Liver (tissue), 9 donors: ENCODE measurements around the gene TMEM205. TPM values are rescaled to one million over a fixed set of nuclear protein-coding genes. Genes with fewer than 3 reads are reported as not detected.

Experiments
- DNase-seq: peaks from one replicate; pipeline ENCODE4 v3.0.0-alpha.2; 2017; ENCODE audit warnings: low spot score
- H3K27ac ChIP-seq, 2 donors: one replicate each; pipeline ENCODE4 v1.7.0; 2013; ENCODE audit warnings: inconsistent platforms in 2 of 2, low read length in 2 of 2, control low read depth in 1 of 2, low read depth in 1 of 2, mild to moderate bottlenecking in 1 of 2
- H3K27me3 ChIP-seq, 4 donors: one replicate each; pipeline versions ENCODE4 v1.6.1 to v1.7.0; 2013; ENCODE audit warnings: low read length in 3 of 4, inconsistent platforms in 1 of 4, mild to moderate bottlenecking in 1 of 4, moderate library complexity in 1 of 4; ENCODE audit not compliant: control insufficient read depth in 4 of 4, insufficient read depth in 4 of 4
- H3K36me3 ChIP-seq, 4 donors: one replicate each; pipeline versions ENCODE4 v1.6.1 to v1.7.0; 2013; ENCODE audit warnings: low read length in 3 of 4, mild to moderate bottlenecking in 3 of 4, low read depth in 1 of 4, moderate library complexity in 1 of 4; ENCODE audit not compliant: control insufficient read depth in 4 of 4, insufficient read depth in 3 of 4
- H3K4me1 ChIP-seq, 4 donors: one replicate each; pipeline versions ENCODE4 v1.6.1 to v1.7.0; 2013; ENCODE audit warnings: low read length in 3 of 4, mild to moderate bottlenecking in 3 of 4, moderate library complexity in 1 of 4; ENCODE audit not compliant: control insufficient read depth in 4 of 4, insufficient read depth in 4 of 4
- H3K4me3 ChIP-seq, 3 donors: one replicate each; pipeline versions ENCODE4 v1.6.1 to v1.7.0; 2013; ENCODE audit warnings: low read length in 3 of 3, control low read depth in 1 of 3, low read depth in 1 of 3, mild to moderate bottlenecking in 1 of 3
- H3K9ac ChIP-seq, 2 donors: one replicate each; pipeline ENCODE4 v1.7.0; 2013; ENCODE audit warnings: low read length in 2 of 2, mild to moderate bottlenecking in 2 of 2, moderate library complexity in 2 of 2, control low read depth in 1 of 2, low read depth in 1 of 2
- H3K9me3 ChIP-seq, 4 donors: one replicate each; pipeline versions ENCODE4 v1.6.1 to v1.7.0; 2013; ENCODE audit warnings: low read length in 3 of 4; ENCODE audit not compliant: control insufficient read depth in 4 of 4
- CTCF ChIP-seq: fragments of 150-350 bp; IDR thresholded peaks from 2 replicates; pipeline ENCODE4 v1.5.1; 2017; ENCODE audit warnings: improper control_type of control experiment, low read depth, low read length; ENCODE audit not compliant: missing input control
- EGR1 ChIP-seq, 2 donors: IDR thresholded peaks; 2 replicates each; pipeline ENCODE4 v1.6.1; 2016 to 2018; ENCODE audit warnings: antibody characterized with exemption in 2 of 2, low read depth in 2 of 2
- FOXA1 ChIP-seq: IDR thresholded peaks from 2 replicates; pipeline ENCODE4 v1.6.1; 2016; ENCODE audit warnings: antibody characterized with exemption
- GABPA ChIP-seq, 2 donors: IDR thresholded peaks in 1 of 2; conservative IDR thresholded peaks in 1 of 2; 2 replicates each; pipeline ENCODE4 v1.6.1; 2016; ENCODE audit warnings: antibody characterized with exemption in 2 of 2, mild to moderate bottlenecking in 1 of 2, moderate library complexity in 1 of 2
- HNF4A ChIP-seq, 2 donors: conservative IDR thresholded peaks; 2 replicates each; pipeline ENCODE4 v1.6.1; 2016; ENCODE audit warnings: antibody characterized with exemption in 2 of 2, mild to moderate bottlenecking in 2 of 2
- HNF4G ChIP-seq: IDR thresholded peaks from 2 replicates; pipeline ENCODE4 v1.6.1; 2016; ENCODE audit warnings: antibody characterized with exemption
- JUND ChIP-seq, 2 donors: IDR thresholded peaks; 2 replicates each; pipeline ENCODE4 v1.6.1; 2016; ENCODE audit warnings: antibody characterized with exemption in 2 of 2
- NR2F2 ChIP-seq: IDR thresholded peaks from 2 replicates; pipeline ENCODE4 v1.6.1; 2016; ENCODE audit warnings: antibody characterized with exemption
- RXRA ChIP-seq, 2 donors: IDR thresholded peaks; 2 replicates each; pipeline ENCODE4 v1.6.1; 2017 to 2018; ENCODE audit warnings: antibody characterized with exemption in 2 of 2, mild to moderate bottlenecking in 1 of 2
- SP1 ChIP-seq: IDR thresholded peaks from 2 replicates; pipeline ENCODE4 v1.6.1; 2018; ENCODE audit warnings: antibody characterized with exemption, mild to moderate bottlenecking
- YY1 ChIP-seq: IDR thresholded peaks from 2 replicates; pipeline ENCODE4 v1.6.1; 2016; ENCODE audit warnings: antibody characterized with exemption, mild to moderate bottlenecking
- ZBTB33 ChIP-seq: IDR thresholded peaks from 2 replicates; pipeline ENCODE4 v1.6.1; 2016; ENCODE audit warnings: antibody characterized with exemption
- WGBS: extraction: QIAGEN DNeasy Blood & Tissue Kit; methylation state at CpG from one replicate; pipeline ENCODE4 v1.1.7; 2013; 5-methylcytosine and 5-hydroxymethylcytosine counted together
- polyA plus RNA-seq, 2 donors: library from polyadenylated mRNA; stranded (reverse) in 1 of 2; unstranded in 1 of 2; fragments of 200-250 nt in 1 of 2; fragments of >200 nt in 1 of 2; fragmentation: Nextera tagmentation in 1 of 2; extraction: Ambion mirVana in 1 of 2; gene quantifications; one replicate each; pipeline versions ENCODE4 v1.2.1 to v1.2.3, GENCODE V29; 2013 to 2015
- total RNA-seq, 2 donors: library from RNA; depleted of rRNA; stranded (reverse); fragments of >200 nt; gene quantifications; one replicate each; pipeline ENCODE4 v1.2.3, GENCODE V29; 2014
- TF ChIP-seq, protein P1 (sequence below): IDR thresholded peaks from 2 replicates; pipeline ENCODE4 v1.6.1; 2016; ENCODE audit warnings: antibody characterized with exemption, mild to moderate bottlenecking
- TF ChIP-seq, protein P2 (sequence below): IDR thresholded peaks from 2 replicates; pipeline ENCODE4 v1.6.1; 2016; ENCODE audit warnings: antibody characterized with exemption
- TF ChIP-seq, protein P3 (sequence below): IDR thresholded peaks from 2 replicates; pipeline ENCODE4 v1.6.1; 2016; ENCODE audit warnings: antibody characterized with exemption
- donor health status: healthy.
- donor health status: healthy.
- donor health status: healthy.
- donor health status: healthy.
- donor health status: healthy.

Gene TMEM205
- total and polyA plus RNA-seq, 4 donors, result 110 to 410 (median 272) TPM

DNA sequence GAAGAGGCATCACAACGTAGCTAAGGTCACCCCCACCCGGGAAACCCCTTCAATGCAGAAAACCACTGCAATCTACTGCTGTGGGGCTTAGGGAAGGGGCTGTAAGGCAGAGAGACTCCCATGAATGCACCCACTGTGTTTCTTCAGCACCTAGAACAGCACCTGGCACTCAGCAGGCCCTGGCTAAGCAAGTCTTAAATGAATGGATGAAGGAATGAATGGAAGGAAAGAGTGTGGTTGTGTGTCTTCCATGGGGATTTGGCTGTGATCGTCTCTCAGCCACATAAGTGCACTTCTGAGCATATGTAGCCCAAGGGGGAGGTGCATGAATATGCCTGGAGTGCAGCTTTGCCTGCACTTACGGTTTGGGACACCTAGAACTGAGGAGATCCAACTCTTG lies 3.1 kb upstream of the TMEM205 start:
- TF ChIP-seq HNF4A (conservative IDR thresholded peaks at IDR 0.05) (no peak), GABPA (IDR thresholded peaks at IDR 0.05 in 1 of 2, conservative IDR thresholded peaks at IDR 0.05 in 1 of 2) (no peak), HNF4G (no peak), CTCF (no peak), EGR1 (IDR thresholded peaks at IDR 0.05; ENCODE audit: low read depth in 2 of 2) (no peak)
- H3K9me3 ChIP-seq, result no peaks in the 10 kb centered on the region
- DNase-seq, result no peak
- H3K4me1 ChIP-seq, result peaks cover 0 to 24% (median 20%) of the 10 kb centered on the region in 4 donors
- H3K4me3 ChIP-seq, result no peak overlapping the region
- no peaks in the 10 kb centered on the region for H3K36me3 ChIP-seq
- no peak overlapping the region for H3K9ac ChIP-seq
- WGBS, result 95% methylated on average over 4 of the region's 4 CpGs
- H3K27ac ChIP-seq, result no peak overlapping the region
- no peaks in the 10 kb centered on the region for H3K27me3 ChIP-seq

- no peak overlapping the region for H3K27ac ChIP-seq
- H3K4me3 ChIP-seq, result no peak overlapping the region
- no peaks in the 10 kb centered on the region for H3K27me3 ChIP-seq
- H3K9me3 ChIP-seq, result no peaks in the 10 kb centered on the region
- H3K4me1 ChIP-seq, result peaks cover 0 to 27% (median 22%) of the 10 kb centered on the region in 4 donors
- no peak for DNase-seq
- H3K9ac ChIP-seq, result no peak overlapping the region
- peaks cover 0 to 4% (median 2%) of the 10 kb centered on the region in 4 donors for H3K36me3 ChIP-seq
- WGBS, result 85% methylated on average over 7 of the region's 7 CpGs
- no peak for TF ChIP-seq HNF4A (conservative IDR thresholded peaks at IDR 0.05)
- no peak for TF ChIP-seq FOXA1
- TF ChIP-seq CTCF, result no peak
- no peak for TF ChIP-seq SP1
- TF ChIP-seq HNF4G, result no peak
- no peak for TF ChIP-seq RXRA (IDR thresholded peaks at IDR 0.05)
- TF ChIP-seq GABPA (IDR thresholded peaks at IDR 0.05 in 1 of 2, conservative IDR thresholded peaks at IDR 0.05 in 1 of 2), result no peak
- TF ChIP-seq YY1, result no peak
- TF ChIP-seq, protein P1, sequence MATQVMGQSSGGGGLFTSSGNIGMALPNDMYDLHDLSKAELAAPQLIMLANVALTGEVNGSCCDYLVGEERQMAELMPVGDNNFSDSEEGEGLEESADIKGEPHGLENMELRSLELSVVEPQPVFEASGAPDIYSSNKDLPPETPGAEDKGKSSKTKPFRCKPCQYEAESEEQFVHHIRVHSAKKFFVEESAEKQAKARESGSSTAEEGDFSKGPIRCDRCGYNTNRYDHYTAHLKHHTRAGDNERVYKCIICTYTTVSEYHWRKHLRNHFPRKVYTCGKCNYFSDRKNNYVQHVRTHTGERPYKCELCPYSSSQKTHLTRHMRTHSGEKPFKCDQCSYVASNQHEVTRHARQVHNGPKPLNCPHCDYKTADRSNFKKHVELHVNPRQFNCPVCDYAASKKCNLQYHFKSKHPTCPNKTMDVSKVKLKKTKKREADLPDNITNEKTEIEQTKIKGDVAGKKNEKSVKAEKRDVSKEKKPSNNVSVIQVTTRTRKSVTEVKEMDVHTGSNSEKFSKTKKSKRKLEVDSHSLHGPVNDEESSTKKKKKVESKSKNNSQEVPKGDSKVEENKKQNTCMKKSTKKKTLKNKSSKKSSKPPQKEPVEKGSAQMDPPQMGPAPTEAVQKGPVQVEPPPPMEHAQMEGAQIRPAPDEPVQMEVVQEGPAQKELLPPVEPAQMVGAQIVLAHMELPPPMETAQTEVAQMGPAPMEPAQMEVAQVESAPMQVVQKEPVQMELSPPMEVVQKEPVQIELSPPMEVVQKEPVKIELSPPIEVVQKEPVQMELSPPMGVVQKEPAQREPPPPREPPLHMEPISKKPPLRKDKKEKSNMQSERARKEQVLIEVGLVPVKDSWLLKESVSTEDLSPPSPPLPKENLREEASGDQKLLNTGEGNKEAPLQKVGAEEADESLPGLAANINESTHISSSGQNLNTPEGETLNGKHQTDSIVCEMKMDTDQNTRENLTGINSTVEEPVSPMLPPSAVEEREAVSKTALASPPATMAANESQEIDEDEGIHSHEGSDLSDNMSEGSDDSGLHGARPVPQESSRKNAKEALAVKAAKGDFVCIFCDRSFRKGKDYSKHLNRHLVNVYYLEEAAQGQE, result no peak
- TF ChIP-seq, protein P2, sequence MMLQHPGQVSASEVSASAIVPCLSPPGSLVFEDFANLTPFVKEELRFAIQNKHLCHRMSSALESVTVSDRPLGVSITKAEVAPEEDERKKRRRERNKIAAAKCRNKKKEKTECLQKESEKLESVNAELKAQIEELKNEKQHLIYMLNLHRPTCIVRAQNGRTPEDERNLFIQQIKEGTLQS, result no peak
- no peak for TF ChIP-seq ZBTB33
- TF ChIP-seq NR2F2, result no peak
- TF ChIP-seq JUND (IDR thresholded peaks at IDR 0.05), result no peak
- TF ChIP-seq, protein P3, sequence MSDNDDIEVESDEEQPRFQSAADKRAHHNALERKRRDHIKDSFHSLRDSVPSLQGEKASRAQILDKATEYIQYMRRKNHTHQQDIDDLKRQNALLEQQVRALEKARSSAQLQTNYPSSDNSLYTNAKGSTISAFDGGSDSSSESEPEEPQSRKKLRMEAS, result no peak
Observed at GRCh38 chr19:11347546-11348039, 1.5 kb upstream of the TMEM205 start.
